B cell (primary cell): Measurements from ENCODE around the gene CRYBG2. TPM values are rescaled to one million over a fixed set of nuclear protein-coding genes. Genes with fewer than 3 reads are reported as not detected.

Source experiments
- ATAC-seq: fragments of 200-7000 bp; cut with Tn5 transposase; one replicate; pipeline ENCODE4 v1.10.0; 2021; ENCODE audit warnings: low read depth, mild to moderate bottlenecking, moderate number of reproducible peaks, moderate library complexity
- CTCF ChIA-PET: fragments of 350-600 bp; sonication (Branson Sonifier 250); formaldehyde crosslinking; loops from one replicate; lab custom pipeline; 2021; ENCODE audit warnings: antibody characterized with exemption, inconsistent platforms; lab: Charles Lee
- POLR2A ChIA-PET: fragments of 350-600 bp; sonication (Branson Sonifier 250); formaldehyde crosslinking; loops from one replicate; lab custom pipeline; 2021; ENCODE audit warnings: antibody characterized with exemption; lab: Charles Lee
- DNase-seq: peaks from one replicate; pipeline ENCODE4 v3.0.0; 2013
- H2AFZ ChIP-seq: 2 replicates; pipeline ENCODE4 v1.6.1; 2012; ENCODE audit warnings: mild to moderate bottlenecking, low read depth, low read length; ENCODE audit not compliant: insufficient read depth, poor library complexity, severe bottlenecking
- H3K27ac ChIP-seq, 2 donors: 1 replicate in 1 of 2; 2 replicates in 1 of 2; pipeline ENCODE4 v1.5.1; 2012 to 2013; ENCODE audit warnings: low read length in 2 of 2, mild to moderate bottlenecking in 2 of 2, moderate library complexity in 1 of 2
- H3K27me3 ChIP-seq, 4 experiments: fragments of 200-600 bp in 1 of 4; sonication (generic) in 1 of 4; replicated peaks in 1 of 4; 1 replicate in 2 of 4; 2 replicates in 2 of 4; pipeline versions ENCODE4 v1.6.1 to v1.7.0; 2013 to 2016; ENCODE audit warnings: low read length in 3 of 4, mild to moderate bottlenecking in 2 of 4, mixed read lengths in 1 of 4, moderate library complexity in 1 of 4; ENCODE audit not compliant: insufficient read depth in 4 of 4, control insufficient read depth in 3 of 4; ENCODE audit errors: control extremely low read depth in 1 of 4
- H3K36me3 ChIP-seq, 2 experiments: replicated peaks in 1 of 2; 1 replicate in 1 of 2; 2 replicates in 1 of 2; pipeline versions ENCODE4 v1.6.1 to v1.7.1; 2013; ENCODE audit warnings: low read length in 1 of 2; ENCODE audit not compliant: insufficient read depth in 2 of 2, control insufficient read depth in 1 of 2; ENCODE audit errors: control extremely low read depth in 1 of 2, extremely low read depth in 1 of 2
- H3K4me1 ChIP-seq, 2 donors: fragments of 200-600 bp in 1 of 2; sonication (generic) in 1 of 2; 1 replicate in 1 of 2; 2 replicates in 1 of 2; pipeline versions ENCODE4 v1.5.1 to v1.6.1; 2013 to 2017; ENCODE audit warnings: low read length in 2 of 2; ENCODE audit not compliant: control insufficient read depth in 2 of 2, insufficient read depth in 2 of 2
- H3K4me2 ChIP-seq: replicated peaks from 2 replicates; pipeline ENCODE3; 2012; ENCODE audit warnings: mild to moderate bottlenecking, low read depth, low read length; ENCODE audit not compliant: poor library complexity, severe bottlenecking
- H3K4me3 ChIP-seq, 5 experiments: fragments of 200-600 bp in 1 of 5; sonication (generic) in 1 of 5; 1 replicate in 3 of 5; 2 replicates in 2 of 5; pipeline versions ENCODE4 v1.5.1 to v1.7.0; 2011 to 2016; ENCODE audit warnings: low read length in 4 of 5, mild to moderate bottlenecking in 4 of 5, low read depth in 2 of 5, control low read depth in 1 of 5, moderate library complexity in 1 of 5; ENCODE audit not compliant: insufficient read depth in 1 of 5; ENCODE audit errors: control extremely low read depth in 1 of 5, extremely low read depth in 1 of 5
- H3K79me2 ChIP-seq: fragments of 200-600 bp; sonication (generic); one replicate; pipeline ENCODE4 v1.6.0; 2016; ENCODE audit warnings: low read length; ENCODE audit not compliant: control insufficient read depth, insufficient read depth
- H3K9ac ChIP-seq: fragments of 200-600 bp; sonication (generic); 2 replicates; pipeline ENCODE4 v1.6.1; 2017; ENCODE audit warnings: mild to moderate bottlenecking, low read length, moderate library complexity
- H3K9me3 ChIP-seq, 3 donors: one replicate each; pipeline versions ENCODE4 v1.6.1 to v1.7.1; 2013; ENCODE audit warnings: low read length in 2 of 3; ENCODE audit not compliant: control insufficient read depth in 2 of 3, insufficient read depth in 1 of 3; ENCODE audit errors: control extremely low read depth in 1 of 3
- H4K20me1 ChIP-seq: 2 replicates; pipeline ENCODE4 v1.6.0; 2012; ENCODE audit warnings: mild to moderate bottlenecking, low read length; ENCODE audit not compliant: insufficient read depth, control insufficient read depth, poor library complexity, severe bottlenecking
- H3K27ac Mint-ChIP-seq: one replicate; pipeline ENCODE4 v1.8.0; 2021; ENCODE audit warnings: mixed read lengths
- H3K27me3 Mint-ChIP-seq: one replicate; pipeline ENCODE4 v1.8.0; 2021; ENCODE audit warnings: mixed read lengths
- H3K4me1 Mint-ChIP-seq: one replicate; pipeline ENCODE4 v1.8.0; 2021; ENCODE audit warnings: mixed read lengths
- H3K4me3 Mint-ChIP-seq: one replicate; pipeline ENCODE4 v1.8.0; 2021; ENCODE audit warnings: mixed read lengths
- H3K9me3 Mint-ChIP-seq: one replicate; pipeline ENCODE4 v1.8.0; 2022; ENCODE audit warnings: mixed read lengths; ENCODE audit not compliant: insufficient read depth
- CTCF ChIP-seq: fragments of 200-600 bp; IDR thresholded peaks from one replicate; pipeline ENCODE4 v1.8.0; 2022; ENCODE audit warnings: antibody characterized with exemption, mild to moderate bottlenecking
- EZH2 ChIP-seq: IDR thresholded peaks from 2 replicates; pipeline ENCODE4 v1.6.1; 2012; ENCODE audit warnings: borderline replicate concordance, low read depth, mild to moderate bottlenecking, moderate library complexity, low read length; ENCODE audit not compliant: insufficient read depth, poor library complexity, severe bottlenecking
- WGBS: methylation state at CpG from one replicate; pipeline ENCODE4 v1.1.5; 2013; ENCODE audit warnings: missing lambda C conversion rate; ENCODE audit not compliant: insufficient coverage; 5-methylcytosine and 5-hydroxymethylcytosine counted together
- intact Hi-C: fragments of 100-400 bp; cut with micrococcal nuclease; formaldehyde crosslinking; loops from one replicate; pipeline ENCODE4 v1.10.0; 2022
- polyA plus RNA-seq: library from polyadenylated mRNA; depleted of rRNA; stranded (reverse); fragments of >200 nt; gene quantifications from 2 replicates; pipeline ENCODE4 v1.2.3, GENCODE V29; 2012
- total RNA-seq, 2 donors: library from RNA; stranded (reverse); fragments of 120-200 nt in 1 of 2; gene quantifications; 1 replicate in 1 of 2; 2 replicates in 1 of 2; pipeline versions ENCODE4 v1.2.3 to v1.2.4, GENCODE V29; 2013 to 2022

The CRYBG2 gene
- total and polyA plus RNA-seq, 2 donors (not counting 1 experiment from before 2014, with no cell fraction given): 3.3 to 5.3 TPM

- H3K9me3 ChIP-seq: no peaks in the 10 kb centered on the region
- H2AFZ ChIP-seq: no peak overlapping the region
- WGBS: 71% methylated on average over 1 of the region's 2 CpGs
- Mint-ChIP-seq H3K4me1 (no peaks in the 10 kb centered on the region), H3K27me3 (peaks cover 5% of the 10 kb centered on the region), H3K9me3 (no peaks in the 10 kb centered on the region), H3K4me3 (no peak overlapping the region), H3K27ac (no peak overlapping the region)
- ChIA-PET CTCF (interaction anchor here (0.8 to 1.1 kb wide), 2 partner anchors 76 to 460 kb away, joined by 3 read pairs; no protein-coding TSS in a partner anchor), POLR2A (no interaction called here)
- peaks cover 0 to 6% (median 0%) of the 10 kb centered on the region in 4 experiments for H3K27me3 ChIP-seq
- H3K36me3 ChIP-seq: no peaks in the 10 kb centered on the region
- no peak overlapping the region for H3K9ac ChIP-seq
- H3K79me2 ChIP-seq: no peaks in the 10 kb centered on the region
- H3K4me2 ChIP-seq: no peak overlapping the region
- DNase-seq: no peak
- TF ChIP-seq CTCF (no peak), EZH2 (no peak)
- intact Hi-C loops: no loop called here
- H3K4me3 ChIP-seq: no peak overlapping the region
- no peaks in the 10 kb centered on the region for H3K4me1 ChIP-seq
- H4K20me1 ChIP-seq: no peaks in the 10 kb centered on the region
- ATAC-seq: no peak
- no peak overlapping the region for H3K27ac ChIP-seq
Observed at GRCh38 chr1:26350343-26350700, 3.6 kb downstream of the CRYBG2 start.

GRCh38 chr1:26349877-26350244, 4.1 kb downstream of the CRYBG2 start:
- ChIA-PET CTCF (interaction anchor here (0.8 to 1.2 kb wide), 3 partner anchors 15 to 460 kb away, joined by 3 read pairs; no protein-coding TSS in a partner anchor), POLR2A (no interaction called here)
- Histone ChIP-seq H3K27ac (no peak overlapping the region), H3K79me2 (no peaks in the 10 kb centered on the region), H2AFZ (no peak overlapping the region), H3K4me3 (no peak overlapping the region), H3K4me1 (no peaks in the 10 kb centered on the region), H3K36me3 (no peaks in the 10 kb centered on the region), H3K4me2 (no peak overlapping the region), H3K9ac (no peak overlapping the region), H3K9me3 (no peaks in the 10 kb centered on the region), H4K20me1 (no peaks in the 10 kb centered on the region), H3K27me3 (peaks cover 0 to 6% (median 0%) of the 10 kb centered on the region in 4 experiments)
- no peak overlapping the region for H3K4me3 Mint-ChIP-seq
- H3K4me1 Mint-ChIP-seq: no peaks in the 10 kb centered on the region
- peaks cover 5% of the 10 kb centered on the region for H3K27me3 Mint-ChIP-seq
- intact Hi-C loops: no loop called here
- no peak for DNase-seq
- TF ChIP-seq CTCF (no peak), EZH2 (no peak)
- ATAC-seq: no peak
- H3K27ac Mint-ChIP-seq: no peak overlapping the region
- no peaks in the 10 kb centered on the region for H3K9me3 Mint-ChIP-seq
- WGBS: 100% methylated on average over 3 of the region's 5 CpGs
